ENCODE measurements around the gene CDC20.
"Not testable (repeated sequence)": the region's sequence is repeated elsewhere in the genome, so short reads cannot be mapped to it uniquely, and the experiment has no call there.

The CDC20 gene

DNA sequence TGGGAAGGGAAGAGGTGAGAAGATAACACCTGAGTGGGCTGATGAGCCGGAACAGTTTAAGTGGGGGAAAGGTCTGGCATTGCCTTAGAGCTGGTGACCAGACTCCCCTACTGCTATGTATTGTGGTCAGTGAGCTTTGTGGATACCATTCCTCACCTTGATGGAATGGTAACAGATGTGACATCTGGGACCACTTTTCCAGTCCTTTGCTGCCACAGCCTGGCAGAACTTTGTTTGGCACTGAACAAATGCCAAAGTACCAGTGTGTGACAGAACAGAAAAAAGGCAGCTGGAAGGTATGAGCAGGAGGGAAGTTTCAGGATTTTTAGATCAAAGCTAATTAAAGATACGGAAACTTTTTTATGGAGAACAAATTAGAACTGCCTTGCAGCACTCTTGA is 24.7 kb downstream of the CDC20 start:
- no peak for DNase-seq (ENCODE audit: low spot score)

- DNase-seq (ENCODE audit: low spot score), result no peak
These were observed 27.9 kb downstream of the CDC20 start for GRCh38 chr1:43386676-43387075.

DNA sequence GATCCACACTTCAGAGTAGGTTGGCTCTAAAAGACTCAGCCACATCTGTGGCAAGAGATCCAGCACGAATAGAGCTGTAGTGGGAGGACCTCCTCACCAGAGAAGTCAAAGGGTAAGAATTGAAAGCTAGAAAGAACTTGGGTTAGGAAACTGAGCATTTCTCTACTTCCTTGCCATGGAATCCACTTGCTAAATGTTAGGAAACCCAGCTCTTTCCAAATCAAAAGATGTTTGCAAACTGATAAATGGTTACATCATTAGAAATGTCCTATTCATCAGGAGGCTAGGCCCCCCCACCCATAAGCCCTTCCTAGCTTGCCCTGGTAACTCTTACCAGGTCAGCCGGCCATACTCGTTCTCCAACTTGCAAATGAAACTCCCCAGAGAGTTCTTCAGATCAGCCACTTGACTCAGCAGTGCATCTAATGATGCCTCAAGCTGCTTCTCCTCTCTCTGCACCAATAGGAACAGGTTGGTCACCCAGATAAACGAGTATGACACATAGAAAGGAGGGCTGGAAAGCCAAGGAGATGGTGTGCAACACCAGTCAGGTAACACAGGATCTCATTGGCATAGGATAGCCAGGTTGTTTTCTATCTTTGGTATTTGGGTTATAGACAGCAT is 29.3 kb downstream of the CDC20 start:
- no peak for DNase-seq (ENCODE audit: low spot score)

DNA sequence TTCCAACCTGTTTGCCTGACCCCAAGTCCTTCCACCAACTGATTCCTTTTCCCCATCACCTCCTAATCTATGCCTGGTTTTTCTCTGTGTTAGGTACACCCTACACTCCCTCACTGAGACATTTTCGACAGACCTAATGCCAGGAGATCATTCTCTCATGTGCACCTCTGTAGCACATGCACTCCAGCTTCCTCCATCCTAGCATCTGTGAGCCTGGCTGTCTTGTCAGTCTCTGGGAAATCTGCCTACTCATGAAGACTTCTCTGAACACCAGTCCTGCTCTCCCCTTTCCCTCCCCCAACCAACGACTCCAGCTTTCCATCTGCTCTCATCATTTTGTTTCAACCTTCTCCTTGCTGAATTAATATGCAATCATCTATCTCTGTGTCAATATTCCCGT is 29.8 kb downstream of the CDC20 start:
- no peak for DNase-seq (ENCODE audit: low spot score)

GRCh38 chr1:43389326-43390313 is 30.8 kb downstream of the CDC20 start, which contains the start of the genes MED8 and SZT2:
TSS of gene MED8 (minus strand) at chr1:43389800. CDS start at chr1:43389764, 36 bp downstream.
TSS of gene SZT2 (plus strand) at chr1:43389899. CDS start at chr1:43389969, 70 bp downstream.
- peak; percentile 98 for DNase-seq (ENCODE audit: low spot score)

DNA sequence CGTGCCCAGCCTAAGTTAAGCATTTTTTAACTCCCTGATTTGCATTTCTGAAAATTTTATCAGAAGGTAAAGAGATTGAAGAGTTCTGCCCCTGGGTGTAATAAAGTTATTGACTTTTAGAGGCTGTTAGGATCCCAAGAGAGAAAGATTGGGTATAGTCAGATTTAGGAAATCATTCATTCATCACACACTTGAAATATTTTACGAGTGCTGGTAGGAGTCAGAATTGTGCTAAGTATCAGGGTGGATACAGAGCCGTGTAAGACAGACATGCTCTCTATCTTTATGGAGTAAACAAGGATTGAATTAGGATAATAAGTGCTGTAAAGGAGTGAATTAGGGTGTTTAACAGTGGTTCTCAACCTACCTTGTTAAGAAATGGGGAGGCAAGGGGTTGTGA is 33.9 kb downstream of the CDC20 start:
- no peak for DNase-seq (ENCODE audit: low spot score)

DNA sequence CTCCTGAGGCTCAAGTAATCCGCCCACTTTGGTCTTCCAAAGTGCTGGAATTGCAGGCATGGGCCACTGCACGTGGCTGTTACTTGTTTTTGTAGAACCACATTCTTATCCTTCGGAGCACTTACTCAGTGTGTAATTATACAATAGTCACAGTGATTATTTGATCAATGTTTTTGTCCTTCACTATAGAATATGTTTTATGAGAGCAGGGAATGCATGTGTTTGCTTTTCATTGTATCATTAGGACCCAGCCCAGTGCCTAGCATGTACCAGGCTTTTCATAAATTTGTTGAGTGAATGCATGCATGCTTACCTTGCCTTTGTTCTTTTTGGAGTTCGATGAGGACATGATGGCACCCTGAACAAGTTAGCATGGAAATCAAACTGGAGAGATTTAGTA is 36.7 kb downstream of the CDC20 start:
- DNase-seq (ENCODE audit: low spot score), result no peak

GRCh38 chr1:43396059-43396458 is 37.3 kb downstream of the CDC20 start:
- no peak for DNase-seq (ENCODE audit: low spot score)

GRCh38 chr1:43398227-43398626 is 39.4 kb downstream of the CDC20 start:
- no peak for DNase-seq (ENCODE audit: low spot score)

DNA sequence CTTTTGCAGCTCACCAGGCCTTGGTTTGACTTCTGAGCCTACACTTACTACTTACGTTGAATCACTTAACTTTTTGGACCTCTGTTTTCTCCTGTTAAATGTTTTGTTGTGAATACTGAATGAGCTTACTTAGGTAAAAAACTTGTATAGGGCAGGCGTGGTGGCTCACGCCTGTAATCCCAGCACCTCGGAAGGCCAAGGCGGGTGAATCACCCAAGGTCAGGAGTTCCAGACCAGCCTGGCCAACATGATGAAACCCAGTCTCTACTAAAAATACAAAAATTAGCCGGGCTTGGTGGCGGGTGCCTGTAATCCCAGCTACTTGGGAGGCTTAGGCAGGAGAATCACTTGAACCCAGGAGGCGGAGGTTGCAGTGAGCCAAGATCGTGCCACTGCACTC is 41.7 kb downstream of the CDC20 start:
- DNase-seq (ENCODE audit: low spot score), result not testable (repeated sequence)

DNA sequence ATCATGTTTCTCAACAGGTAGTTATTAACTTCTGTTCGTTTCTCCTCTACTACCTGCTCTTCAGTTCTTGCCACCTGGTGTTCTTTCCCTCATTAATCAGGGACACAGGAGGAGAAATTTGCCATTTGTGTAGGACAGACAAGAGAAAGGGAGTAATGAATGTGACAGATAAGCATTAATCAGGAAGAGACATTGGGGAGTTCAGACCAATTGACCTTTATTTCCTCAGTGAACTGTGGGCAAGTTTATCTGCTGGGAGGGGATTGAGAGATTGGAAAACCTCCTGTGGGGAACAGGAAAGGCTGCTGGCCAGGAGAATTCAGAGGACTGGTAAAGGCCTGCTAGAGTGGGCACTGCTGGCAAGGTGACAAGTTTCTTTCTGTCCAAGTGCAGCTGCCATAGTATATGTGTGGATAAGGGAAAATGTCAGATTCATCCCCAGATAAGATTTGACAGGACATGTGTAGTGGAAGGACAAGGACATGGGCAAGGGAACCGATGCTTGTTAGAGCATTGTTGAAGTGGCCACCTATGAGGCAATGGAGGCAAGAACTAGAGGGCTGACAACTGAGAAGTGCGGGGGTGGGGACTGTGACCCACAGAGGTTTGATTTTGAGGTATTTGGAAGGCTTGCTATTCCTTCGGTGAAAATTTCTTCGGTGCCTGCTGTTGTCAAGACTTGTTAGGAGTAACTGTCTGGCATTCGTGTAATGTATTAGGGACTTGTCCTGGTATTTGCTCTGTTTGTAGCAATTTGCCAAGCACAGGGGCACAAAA is 43.5 kb downstream of the CDC20 start:
- DNase-seq (ENCODE audit: low spot score), result no peak

GRCh38 chr1:43404353-43404752 is 45.6 kb downstream of the CDC20 start:
- DNase-seq (ENCODE audit: low spot score), result no peak

- no peak for DNase-seq (ENCODE audit: low spot score)
These were observed 46.6 kb downstream of the CDC20 start for GRCh38 chr1:43405219-43405875.

DNA sequence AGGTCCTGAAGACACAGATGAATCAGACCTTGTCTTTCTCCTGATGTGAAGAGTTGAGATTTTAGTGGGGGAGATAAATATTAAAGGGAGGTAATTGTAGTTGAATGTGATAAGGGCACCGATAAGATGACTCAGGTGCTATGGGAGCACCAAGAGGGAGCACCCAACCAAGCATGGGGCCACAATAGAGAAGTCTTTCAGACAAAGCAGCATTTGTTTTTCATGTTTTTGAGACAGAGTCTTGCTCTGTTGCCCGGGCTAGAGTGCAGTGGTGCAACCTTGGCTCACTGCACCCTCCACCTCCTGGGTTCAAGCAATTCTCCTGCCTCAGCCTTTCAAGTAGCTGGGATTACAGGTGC is 47.1 kb downstream of the CDC20 start:
- DNase-seq (ENCODE audit: low spot score), result no peak

DNA sequence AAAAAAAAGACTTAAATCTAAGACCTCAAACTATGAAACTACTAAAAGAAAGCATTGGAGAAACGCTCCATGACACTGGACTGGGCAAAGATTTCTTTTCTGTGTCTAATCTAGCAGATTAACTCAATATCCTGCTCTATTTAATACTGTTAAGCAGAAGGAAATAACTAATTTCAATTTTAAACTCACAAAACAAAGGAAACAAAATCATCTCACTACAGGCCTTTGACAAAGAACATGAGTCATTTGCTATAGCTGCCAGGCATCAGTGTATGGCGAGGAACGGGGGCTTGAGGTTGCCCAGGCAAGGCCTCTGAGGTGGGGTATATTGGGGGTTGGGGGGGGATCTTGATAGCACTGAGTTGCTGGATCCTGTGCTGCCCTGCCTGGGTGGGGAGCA is 51.8 kb downstream of the CDC20 start:
- DNase-seq (ENCODE audit: low spot score), result no peak

Data from ecto neural progenitor cell (in vitro differentiated cells).